Lower lobe of right lung (tissue), 2 donors: ENCODE data around the gene INPP5A. TPM values are rescaled to one million over a fixed set of nuclear protein-coding genes. Genes with fewer than 3 reads are reported as not detected.
A peak's percentile ranks its signal among the peaks of the same experiment; 100 is the strongest.

Experiments used
- ATAC-seq, 2 donors: fragments of 200-7000 bp; cut with Tn5 transposase; one replicate each; pipeline ENCODE4 v1.9.1; 2020 to 2022; ENCODE audit warnings: mild to moderate bottlenecking in 2 of 2, moderate library complexity in 2 of 2
- DNase-seq: peaks from one replicate; pipeline ENCODE4 v3.0.0-alpha.2; 2020
- H3K27ac ChIP-seq: fragments of 200-600 bp; one replicate; pipeline ENCODE4 v1.8.0; 2022
- H3K27me3 ChIP-seq: fragments of 200-600 bp; one replicate; pipeline ENCODE4 v1.8.0; 2022; ENCODE audit warnings: low read depth
- H3K36me3 ChIP-seq: fragments of 200-600 bp; one replicate; pipeline ENCODE4 v1.8.0; 2022; ENCODE audit warnings: mild to moderate bottlenecking
- H3K4me1 ChIP-seq: fragments of 200-600 bp; one replicate; pipeline ENCODE4 v1.8.0; 2022
- H3K4me3 ChIP-seq: fragments of 200-600 bp; one replicate; pipeline ENCODE4 v1.8.0; 2022; ENCODE audit warnings: mild to moderate bottlenecking
- H3K9me3 ChIP-seq: fragments of 200-600 bp; one replicate; pipeline ENCODE4 v1.8.0; 2022
- CTCF ChIP-seq: fragments of 200-600 bp; IDR thresholded peaks from one replicate; pipeline ENCODE4 v1.8.0; 2022; ENCODE audit warnings: antibody characterized with exemption, mild to moderate bottlenecking
- intact Hi-C: fragments of 100-400 bp; cut with DNase I; formaldehyde crosslinking; loops from one replicate; pipeline ENCODE4 v1.11.0; 2022
- total RNA-seq: library from RNA; stranded (reverse); fragmentation: NEBNext Ultra II Directional; extraction: Animal tissue kit (Norgen Biotek cat#: 25700); gene quantifications from one replicate; pipeline ENCODE4 v1.2.1, GENCODE V29; 2021
- donor health status: DM: no; HTN: yes; CAD: no; lungs with severe emphysema.

INPP5A gene
- total RNA-seq, 1 donor from 2014 or later, result 34.1 TPM

DNA sequence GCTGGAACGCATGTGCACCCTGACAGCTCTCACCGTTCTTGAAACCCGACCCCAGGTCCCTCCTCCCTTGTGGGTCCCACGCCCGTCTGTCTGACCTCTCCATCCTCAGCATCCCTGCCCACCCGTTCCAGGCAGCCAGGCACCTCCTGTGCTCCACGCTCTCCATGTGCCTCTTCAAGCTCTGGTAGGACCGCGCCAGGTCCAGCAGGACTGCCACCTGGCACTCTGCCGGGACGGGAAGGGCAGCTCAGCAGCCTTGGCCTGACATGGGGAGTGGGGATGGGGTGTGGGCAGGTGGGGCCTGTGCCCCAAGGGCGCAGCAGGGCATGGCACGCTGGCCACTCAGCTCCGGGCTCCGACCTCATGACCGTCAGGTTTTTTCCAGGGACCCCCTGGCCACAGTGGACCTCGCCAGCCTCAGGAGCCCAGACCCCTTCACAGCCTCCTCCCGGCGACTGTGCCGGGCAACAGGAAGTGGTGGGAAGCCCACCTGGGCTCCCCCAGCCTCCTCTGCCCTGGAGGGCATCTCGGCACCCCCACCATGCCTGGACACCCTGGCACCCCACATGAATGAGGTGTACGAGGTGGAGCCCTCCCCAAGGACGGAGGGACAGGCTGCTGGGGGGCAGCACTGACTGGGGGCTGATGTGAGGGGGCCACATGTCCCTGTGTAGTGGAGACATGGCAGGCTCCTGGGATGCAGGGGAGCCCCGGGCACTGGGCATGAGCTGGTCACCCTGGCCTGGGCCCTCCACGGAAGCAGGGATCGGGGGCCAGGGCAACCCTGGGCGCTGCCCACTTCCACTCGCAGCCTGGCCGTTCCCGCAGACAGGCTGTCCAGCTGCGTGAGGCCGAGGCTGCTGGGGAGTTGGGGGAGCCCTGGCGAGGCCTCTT lies 273.5 kb downstream of the INPP5A start:
- no peak for TF ChIP-seq CTCF
- intact Hi-C loops, result no loop called here
- no peak overlapping the region for H3K4me3 ChIP-seq
- H3K27me3 ChIP-seq, result peaks cover 34% of the 10 kb centered on the region
- DNase-seq, result peak; percentile 36
- no peak for ATAC-seq
- no peak overlapping the region for H3K27ac ChIP-seq
- H3K4me1 ChIP-seq, result no peaks in the 10 kb centered on the region
- no peaks in the 10 kb centered on the region for H3K9me3 ChIP-seq
- H3K36me3 ChIP-seq, result no peaks in the 10 kb centered on the region

DNA sequence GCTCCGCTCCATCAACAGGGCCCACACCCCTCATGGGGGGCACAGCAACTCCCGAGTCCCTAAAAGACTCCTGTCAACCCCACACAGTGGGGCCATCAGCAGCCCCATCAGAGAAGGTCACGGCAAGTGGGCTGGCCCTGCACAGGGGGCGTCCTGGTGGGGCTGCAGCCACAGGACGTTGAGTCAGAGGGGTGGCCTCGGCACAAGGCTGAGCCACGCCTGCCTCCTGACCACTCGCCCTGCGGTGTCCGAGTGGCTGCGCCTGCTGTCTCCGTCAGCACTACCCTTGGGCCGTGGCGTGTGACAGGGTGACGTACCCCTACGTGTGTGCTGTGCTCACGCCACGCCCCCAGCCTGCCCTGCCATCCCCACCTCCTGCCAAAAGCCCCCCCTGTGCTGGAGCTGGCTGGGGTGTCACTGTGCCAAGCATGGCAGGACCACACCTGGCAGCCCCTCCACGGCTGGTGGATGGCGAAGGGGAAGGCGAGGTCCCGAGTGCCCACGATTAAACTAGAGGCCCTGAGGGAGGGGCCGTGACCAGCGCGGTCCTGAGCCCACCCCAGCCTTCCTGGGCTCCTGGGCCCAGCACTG lies 274.4 kb downstream of the INPP5A start:
- Histone ChIP-seq H3K36me3 (no peaks in the 10 kb centered on the region), H3K27ac (no peak overlapping the region), H3K27me3 (peaks cover 42% of the 10 kb centered on the region), H3K4me3 (no peak overlapping the region), H3K4me1 (no peaks in the 10 kb centered on the region), H3K9me3 (no peaks in the 10 kb centered on the region)
- ATAC-seq (peak in 1 of 2 donors; percentile 4), DNase-seq (peak; percentile 35)
- intact Hi-C loops, result no loop called here
- TF ChIP-seq CTCF, result no peak

DNA sequence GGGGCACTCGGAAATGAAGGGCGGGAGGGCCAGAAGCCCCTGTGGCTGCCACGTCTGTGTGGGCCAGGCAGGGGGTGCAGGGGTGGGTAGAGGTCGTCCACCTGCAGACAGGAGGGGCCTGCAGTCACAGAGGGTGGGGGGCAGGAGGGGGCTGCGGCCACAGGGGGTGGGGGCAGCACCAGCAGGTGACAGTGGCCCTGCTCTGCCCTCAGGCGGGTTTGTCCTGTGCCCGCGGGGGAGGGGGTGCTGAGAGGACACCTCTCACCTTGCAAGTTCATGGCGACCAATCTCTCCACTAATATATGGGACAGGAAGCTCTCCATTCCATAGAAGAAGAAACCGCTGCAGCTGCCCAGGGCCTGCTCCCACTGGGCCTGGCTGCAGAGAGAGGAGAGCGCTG lies 274.9 kb downstream of the INPP5A start:
- intact Hi-C loops, result no loop called here
- ATAC-seq (no peak), DNase-seq (no peak)
- H3K9me3 ChIP-seq, result no peaks in the 10 kb centered on the region
- no peak overlapping the region for H3K4me3 ChIP-seq
- TF ChIP-seq CTCF, result no peak
- no peaks in the 10 kb centered on the region for H3K4me1 ChIP-seq
- no peaks in the 10 kb centered on the region for H3K36me3 ChIP-seq
- H3K27ac ChIP-seq, result no peak overlapping the region
- peaks cover 47% of the 10 kb centered on the region for H3K27me3 ChIP-seq

DNA sequence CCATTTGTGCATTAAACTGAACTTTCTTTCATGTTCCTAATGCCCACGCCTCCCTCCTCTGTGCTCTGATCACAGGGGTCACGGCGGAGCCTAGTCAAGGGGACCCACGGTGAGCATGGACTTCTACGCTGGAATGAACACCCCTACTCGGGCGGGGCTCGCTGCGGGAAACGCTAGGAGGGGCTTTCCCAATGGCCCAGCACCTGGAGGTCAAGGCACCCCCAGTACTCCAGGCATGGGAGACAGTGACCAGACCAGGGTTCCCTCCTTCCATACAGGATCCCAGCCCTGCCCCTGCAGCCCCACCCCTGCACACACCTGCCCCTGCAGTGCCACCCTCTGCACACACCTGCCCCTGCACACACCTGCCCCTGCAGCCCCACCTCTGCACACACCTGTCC lies 275.4 kb downstream of the INPP5A start:
- Histone ChIP-seq H3K27ac (no peak overlapping the region), H3K9me3 (no peaks in the 10 kb centered on the region), H3K27me3 (peaks cover 52% of the 10 kb centered on the region), H3K36me3 (no peaks in the 10 kb centered on the region), H3K4me3 (no peak overlapping the region), H3K4me1 (no peaks in the 10 kb centered on the region)
- no peak for DNase-seq
- no peak for ATAC-seq
- TF ChIP-seq CTCF, result no peak
- intact Hi-C loops, result no loop called here

DNA sequence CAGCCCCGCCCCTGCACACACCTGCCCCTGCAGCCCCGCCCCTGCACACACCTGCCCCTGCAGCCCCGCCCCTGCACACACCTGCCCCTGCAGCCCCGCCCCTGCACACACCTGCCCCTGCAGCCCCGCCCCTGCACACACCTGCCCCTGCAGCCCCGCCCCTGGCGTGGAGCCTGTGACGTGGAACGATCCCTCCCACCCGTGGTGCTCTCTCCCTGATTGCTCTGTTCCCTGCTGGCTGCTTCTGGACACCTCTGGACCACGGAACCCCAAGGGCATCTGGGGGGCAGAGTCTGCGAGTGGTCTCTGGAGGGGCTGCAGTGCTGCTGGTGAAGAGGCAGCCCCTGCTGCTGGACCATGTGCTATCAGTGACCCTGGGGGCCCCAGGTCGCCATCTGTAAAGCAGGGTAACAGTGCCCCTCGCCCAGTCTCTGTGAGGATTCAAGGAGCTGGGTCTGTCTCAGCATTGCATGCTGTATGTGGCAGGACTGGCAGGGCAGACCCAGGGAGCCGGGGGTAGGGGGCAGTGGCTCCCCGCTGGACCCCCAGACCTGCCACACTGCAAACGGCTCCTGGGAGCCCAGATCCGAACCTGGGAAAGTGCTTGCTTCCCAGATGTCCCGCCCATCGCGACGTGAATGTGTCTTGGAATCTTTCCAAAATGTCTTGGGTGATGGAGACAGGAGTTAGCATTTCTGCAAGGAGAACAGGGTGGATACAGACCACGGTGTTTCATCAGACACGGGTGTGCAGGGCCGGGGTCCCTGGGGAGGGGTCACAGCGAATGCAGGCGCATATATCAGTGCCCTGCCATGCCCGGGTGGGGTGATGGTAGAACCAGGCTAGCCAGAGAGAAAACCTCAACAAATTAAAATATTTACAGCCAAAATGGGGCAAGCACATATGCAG lies 276.2 kb downstream of the INPP5A start:
- Histone ChIP-seq H3K27ac (no peak overlapping the region), H3K4me1 (no peaks in the 10 kb centered on the region), H3K27me3 (peaks cover 54% of the 10 kb centered on the region), H3K9me3 (no peaks in the 10 kb centered on the region), H3K4me3 (no peak overlapping the region), H3K36me3 (no peaks in the 10 kb centered on the region)
- ATAC-seq (no peak), DNase-seq (no peak)
- intact Hi-C loops, result no loop called here
- TF ChIP-seq CTCF, result no peak
